ELR (cell line): Measurements from ENCODE around the gene ASPG.
A peak's percentile ranks its signal among the peaks of the same experiment; 100 is the strongest.

Source experiments
- DNase-seq: peaks from one replicate; pipeline ENCODE4 v3.0.0-alpha.2; 2015; ENCODE audit warnings: low read depth

ASPG gene

GRCh38 chr14:104116756-104117340, 31.3 kb downstream of the ASPG start:
- no peak for DNase-seq

- no peak for DNase-seq
These were observed 32.0 kb downstream of the ASPG start for GRCh38 chr14:104117341-104118005.

GRCh38 chr14:104118006-104118844, 32.7 kb downstream of the ASPG start:
- DNase-seq = no peak

- no peak for DNase-seq
These were observed 33.6 kb downstream of the ASPG start for GRCh38 chr14:104119119-104119487.

- DNase-seq = no peak
These were observed 34.2 kb downstream of the ASPG start for GRCh38 chr14:104119488-104120251.

GRCh38 chr14:104120281-104120741, 34.8 kb downstream of the ASPG start:
- no peak for DNase-seq

- DNase-seq = no peak
These were observed 35.6 kb downstream of the ASPG start for GRCh38 chr14:104121142-104121541.

- DNase-seq = no peak
These were observed 38.4 kb downstream of the ASPG start for GRCh38 chr14:104123879-104124278.

GRCh38 chr14:104125011-104125410, 39.5 kb downstream of the ASPG start:
- DNase-seq = no peak

- no peak for DNase-seq
These were observed 41.3 kb downstream of the ASPG start for GRCh38 chr14:104126753-104127152.

GRCh38 chr14:104128981-104129380, 43.5 kb downstream of the ASPG start:
- no peak for DNase-seq

GRCh38 chr14:104129556-104129955, 44.1 kb downstream of the ASPG start:
- no peak for DNase-seq

GRCh38 chr14:104130974-104131651, 45.6 kb downstream of the ASPG start:
- peak; percentile 41 for DNase-seq

GRCh38 chr14:104131968-104132732, 46.6 kb downstream of the ASPG start:
- DNase-seq = no peak

- no peak for DNase-seq
These were observed 47.5 kb downstream of the ASPG start for GRCh38 chr14:104132981-104133380.

- no peak for DNase-seq
These were observed 48.0 kb downstream of the ASPG start for GRCh38 chr14:104133496-104133895.

GRCh38 chr14:104134061-104134965, 48.8 kb downstream of the ASPG start:
- no peak for DNase-seq

- DNase-seq = peak; percentile 24
These were observed 49.8 kb downstream of the ASPG start for GRCh38 chr14:104135121-104135903.

GRCh38 chr14:104135904-104136471, 50.5 kb downstream of the ASPG start:
- DNase-seq = no peak
